Astrocyte of the hippocampus (primary cell): Measurements from ENCODE around the gene MYO16.

Source experiments
- DNase-seq: peaks from one replicate; pipeline ENCODE4 v3.0.0; 2011; ENCODE audit warnings: low read depth, low spot score

MYO16 gene

DNA sequence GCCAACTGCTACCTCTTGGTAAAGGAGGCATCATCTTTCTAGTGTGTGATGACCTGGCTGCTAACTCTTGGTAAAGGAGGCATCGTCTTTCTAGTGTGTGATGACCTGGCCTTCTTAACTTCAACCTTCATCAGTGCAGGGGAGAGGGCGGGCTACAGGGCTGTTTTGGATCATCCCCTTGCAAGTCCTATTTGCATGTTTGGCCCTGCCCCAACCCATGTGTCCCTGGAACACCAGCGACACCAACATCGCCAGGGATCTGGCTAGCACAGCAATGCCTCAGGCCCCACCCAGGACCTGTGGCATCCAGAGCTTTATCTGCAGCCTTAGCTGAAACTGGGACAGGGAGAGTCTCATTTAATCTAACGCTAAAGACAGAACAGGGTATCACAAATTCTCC lies 492.4 kb downstream of the MYO16 start:
- DNase-seq = no peak

DNA sequence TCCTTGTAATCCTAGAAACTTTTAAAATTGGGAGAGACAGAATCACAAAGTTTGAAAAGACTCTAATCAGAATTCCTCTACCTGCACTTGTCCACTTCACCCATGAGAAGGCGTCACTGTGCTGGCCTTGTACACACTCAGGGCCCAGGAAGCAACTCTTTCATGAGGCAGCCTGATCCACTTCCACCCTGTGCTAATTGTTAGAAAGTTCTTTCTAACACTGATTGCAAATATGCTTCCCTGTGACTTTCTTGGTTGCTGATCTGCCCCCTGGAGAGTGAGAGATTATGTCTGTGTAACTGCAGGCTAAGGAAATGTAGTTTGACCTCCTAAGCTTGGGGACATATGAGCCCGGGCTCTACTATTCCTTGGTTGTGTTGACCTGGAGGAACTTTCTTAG lies 494.6 kb downstream of the MYO16 start:
- DNase-seq = no peak

DNA sequence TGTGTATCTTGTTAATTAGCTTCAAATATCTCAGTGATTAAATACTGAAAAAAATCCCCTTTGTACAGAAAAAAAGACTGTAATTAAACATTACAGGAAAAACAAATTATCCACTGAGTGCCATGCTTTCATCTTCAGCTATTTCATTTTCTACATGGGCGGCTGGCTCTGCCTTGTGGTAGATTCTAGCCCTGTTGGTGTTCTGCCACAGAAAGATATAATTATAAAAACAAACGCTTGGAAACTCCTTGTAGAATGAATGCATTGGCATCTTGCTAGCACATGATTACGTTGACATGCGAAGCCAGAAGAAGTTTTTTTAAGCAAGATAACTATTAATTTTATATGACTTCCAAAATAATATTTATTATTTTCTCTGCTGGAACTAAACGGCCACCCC lies 496.8 kb downstream of the MYO16 start:
- no peak for DNase-seq

GRCh38 chr13:109126891-109127641 lies 497.7 kb downstream of the MYO16 start:
- peak; percentile 67 for DNase-seq

DNA sequence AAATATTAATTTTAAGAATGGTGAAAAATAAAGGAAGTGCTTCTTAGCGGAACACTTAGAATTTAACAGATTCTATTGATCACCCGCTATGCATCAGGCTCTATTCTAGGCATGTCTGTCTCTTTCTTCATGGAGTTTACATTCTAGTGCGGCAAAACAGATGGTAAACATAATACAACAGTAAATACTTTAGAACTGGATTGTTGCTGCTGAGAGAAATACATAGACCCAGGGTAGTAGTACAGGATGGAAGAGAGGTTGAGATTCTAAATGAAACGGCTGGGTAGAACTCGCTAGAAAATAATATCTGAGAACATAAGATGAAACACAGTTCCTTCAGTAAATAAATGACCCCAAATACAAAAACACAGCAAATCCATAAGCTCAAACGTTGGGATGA lies 498.7 kb downstream of the MYO16 start:
- DNase-seq = no peak

GRCh38 chr13:109130093-109130835 lies 500.9 kb downstream of the MYO16 start:
- no peak for DNase-seq

- no peak for DNase-seq
Observed at GRCh38 chr13:109131698-109132257, 502.4 kb downstream of the MYO16 start.

- DNase-seq = no peak
Observed at GRCh38 chr13:109135018-109135417, 505.6 kb downstream of the MYO16 start.

DNA sequence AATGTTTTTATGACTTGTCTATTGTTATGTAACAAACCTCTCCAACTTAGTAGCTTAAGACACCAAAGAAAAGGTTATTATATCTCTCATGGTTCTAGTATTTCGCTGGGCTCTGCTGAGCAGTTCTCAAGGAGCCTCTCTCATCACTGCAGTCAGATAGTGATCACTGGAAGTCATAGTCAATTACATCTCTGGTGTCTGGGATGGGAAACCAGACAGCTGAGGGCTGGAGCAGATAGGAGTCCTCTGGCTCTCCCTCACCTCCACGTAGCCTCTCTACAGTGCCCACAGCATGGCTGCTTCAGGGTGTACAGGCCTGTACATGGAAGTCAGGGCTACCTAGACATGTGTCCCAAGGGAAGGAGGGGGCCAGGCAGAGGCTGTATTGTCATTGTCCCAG lies 507.5 kb downstream of the MYO16 start:
- DNase-seq = no peak

DNA sequence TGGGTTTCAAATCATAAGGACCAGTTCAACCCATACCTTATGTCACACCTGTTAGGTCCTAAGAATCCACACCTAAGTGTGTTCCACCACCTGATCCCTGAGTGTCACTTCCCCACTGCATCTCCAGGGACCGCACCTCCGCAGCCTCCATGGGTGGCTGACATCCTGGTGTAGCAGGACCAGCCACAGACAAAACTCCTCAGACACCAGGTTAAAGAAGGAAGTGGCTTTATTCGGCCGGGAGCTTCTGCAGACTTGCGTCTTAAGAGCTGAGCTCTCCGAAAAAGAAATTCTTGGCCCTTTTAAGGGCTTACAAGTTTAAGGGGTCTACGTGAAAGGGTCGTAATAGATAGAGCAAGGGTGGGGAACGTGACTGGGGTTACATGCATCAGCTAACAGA lies 509.9 kb downstream of the MYO16 start:
- no peak for DNase-seq

GRCh38 chr13:109140054-109140453 lies 510.6 kb downstream of the MYO16 start:
- no peak for DNase-seq

DNA sequence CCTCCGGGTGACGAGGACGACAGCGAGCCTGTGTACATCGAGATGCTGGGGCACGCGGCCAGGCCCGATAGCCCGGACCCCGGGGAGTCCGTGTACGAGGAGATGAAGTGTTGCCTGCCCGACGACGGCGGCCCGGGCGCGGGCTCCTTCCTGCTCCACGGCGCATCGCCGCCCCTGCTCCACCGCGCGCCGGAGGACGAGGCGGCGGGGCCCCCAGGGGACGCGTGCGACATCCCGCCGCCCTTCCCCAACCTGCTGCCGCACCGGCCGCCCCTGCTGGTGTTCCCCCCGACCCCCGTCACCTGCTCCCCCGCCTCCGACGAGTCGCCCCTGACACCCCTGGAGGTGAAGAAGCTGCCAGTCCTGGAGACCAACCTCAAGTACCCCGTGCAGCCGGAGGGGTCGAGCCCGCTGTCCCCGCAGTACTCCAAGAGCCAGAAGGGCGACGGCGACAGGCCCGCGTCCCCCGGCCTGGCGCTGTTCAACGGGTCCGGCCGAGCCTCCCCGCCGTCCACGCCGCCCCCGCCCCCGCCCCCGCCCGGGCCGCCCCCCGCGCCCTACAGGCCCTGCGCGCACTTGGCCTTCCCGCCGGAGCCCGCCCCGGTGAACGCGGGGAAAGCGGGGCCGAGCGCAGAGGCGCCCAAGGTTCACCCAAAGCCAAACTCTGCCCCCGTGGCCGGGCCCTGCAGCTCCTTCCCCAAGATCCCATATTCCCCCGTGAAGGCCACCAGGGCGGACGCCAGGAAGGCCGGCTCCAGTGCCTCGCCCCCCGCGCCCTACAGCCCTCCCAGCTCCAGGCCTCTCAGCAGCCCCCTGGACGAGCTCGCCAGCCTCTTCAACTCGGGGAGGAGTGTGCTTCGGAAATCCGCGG lies 511.3 kb downstream of the MYO16 start:
- DNase-seq = no peak

- no peak for DNase-seq
Observed at GRCh38 chr13:109141706-109142105, 512.3 kb downstream of the MYO16 start.

- DNase-seq = no peak
Observed at GRCh38 chr13:109144693-109145437, 515.5 kb downstream of the MYO16 start.

- peak; percentile 86 for DNase-seq
Observed at GRCh38 chr13:109145631-109146030, 516.2 kb downstream of the MYO16 start.

- no peak for DNase-seq
Observed at GRCh38 chr13:109146393-109146792, 517.0 kb downstream of the MYO16 start.

DNA sequence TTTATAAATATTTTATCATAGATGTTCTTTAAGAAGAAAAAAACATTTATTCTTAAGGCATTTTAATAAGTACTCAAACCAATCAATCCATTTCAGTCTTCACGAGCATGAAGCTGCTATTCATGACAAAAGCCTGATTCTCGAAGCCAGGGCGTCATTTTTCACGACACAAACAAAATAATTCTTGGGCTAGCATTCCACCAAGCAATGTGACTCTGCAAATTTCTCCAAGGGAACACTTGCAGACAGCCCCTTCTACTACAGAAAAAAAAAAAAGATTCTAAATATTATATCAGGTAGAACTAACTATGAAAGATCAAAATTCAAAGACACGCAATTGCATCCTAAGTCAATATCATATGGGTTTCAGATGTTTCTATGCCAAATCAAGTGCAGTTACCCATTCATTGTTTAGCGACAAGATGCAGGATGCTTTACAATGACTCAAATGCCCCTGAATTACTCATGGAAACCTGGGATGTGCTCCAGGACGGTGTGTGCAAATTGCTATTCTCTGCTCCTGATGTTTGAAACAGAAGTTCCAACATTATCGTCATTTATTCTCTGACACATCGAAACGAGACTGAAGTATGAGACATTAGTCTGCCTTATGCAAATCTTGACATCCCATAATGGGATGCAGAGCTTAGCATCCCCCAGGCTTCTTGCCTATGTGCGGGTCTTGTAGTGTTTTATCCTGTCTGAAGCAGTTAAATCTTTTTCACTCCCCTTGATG lies 517.7 kb downstream of the MYO16 start:
- DNase-seq = peak; percentile 89

DNA sequence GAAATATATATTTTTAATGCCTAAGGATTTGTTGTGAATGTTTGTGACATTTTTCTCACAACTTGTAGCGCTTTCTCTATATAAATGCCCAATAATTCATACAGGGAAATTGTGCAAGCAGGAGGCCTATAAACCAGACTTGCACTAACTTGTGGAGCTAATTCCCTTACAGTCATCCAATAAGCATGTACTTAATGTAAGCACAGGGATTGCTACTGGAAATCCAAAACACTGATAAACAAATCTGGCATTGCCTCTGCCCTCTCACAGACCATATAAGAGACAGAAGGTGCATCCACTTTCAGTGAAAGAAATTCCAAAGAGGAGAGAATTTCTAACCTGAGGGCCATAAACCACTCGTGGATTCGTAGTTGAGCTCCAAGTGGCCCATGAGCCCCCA lies 518.8 kb downstream of the MYO16 start:
- DNase-seq = no peak

- no peak for DNase-seq
Observed at GRCh38 chr13:109150696-109151095, 521.3 kb downstream of the MYO16 start.

GRCh38 chr13:109151255-109151654 lies 521.8 kb downstream of the MYO16 start:
- DNase-seq = no peak

GRCh38 chr13:109151696-109152095 lies 522.3 kb downstream of the MYO16 start:
- no peak for DNase-seq
